Psoas muscle (tissue), 8 donors: ENCODE results near the gene EME1. TPM values are rescaled to one million over a fixed set of nuclear protein-coding genes. Genes with fewer than 3 reads are reported as not detected.

ENCODE experiments used
- ATAC-seq, 4 donors: fragments of 200-7000 bp; cut with Tn5 transposase; one replicate each; pipeline ENCODE4 v1.9.1; 2020; ENCODE audit warnings: moderate library complexity in 3 of 4, mild to moderate bottlenecking in 2 of 4
- DNase-seq, 2 donors: peaks; one replicate each; pipeline ENCODE4 v3.0.0-alpha.2; 2020
- H3K27ac ChIP-seq: fragments of 200-600 bp; one replicate; pipeline ENCODE4 v1.8.0; 2022
- H3K27me3 ChIP-seq, 3 donors: fragments of 200-600 bp in 1 of 3; one replicate each; pipeline versions ENCODE4 v1.6.1 to v1.8.0; 2013 to 2022; ENCODE audit warnings: low read length in 2 of 3, mild to moderate bottlenecking in 2 of 3, moderate library complexity in 1 of 3; ENCODE audit not compliant: insufficient read depth in 3 of 3
- H3K36me3 ChIP-seq, 2 donors: fragments of 200-600 bp in 1 of 2; one replicate each; pipeline versions ENCODE4 v1.6.1 to v1.8.0; 2013 to 2022; ENCODE audit warnings: low read depth in 1 of 2, mild to moderate bottlenecking in 1 of 2, moderate library complexity in 1 of 2; ENCODE audit not compliant: insufficient read depth in 1 of 2
- H3K4me1 ChIP-seq: fragments of 200-600 bp; one replicate; pipeline ENCODE4 v1.8.0; 2022
- H3K4me3 ChIP-seq: fragments of 200-600 bp; one replicate; pipeline ENCODE4 v1.8.0; 2022; ENCODE audit warnings: mild to moderate bottlenecking
- H3K9me3 ChIP-seq: fragments of 200-600 bp; one replicate; pipeline ENCODE4 v1.8.0; 2022
- CTCF ChIP-seq: fragments of 200-600 bp; IDR thresholded peaks from one replicate; pipeline ENCODE4 v1.8.0; 2022; ENCODE audit warnings: antibody characterized with exemption
- WGBS, 3 donors: extraction: QIAGEN DNeasy Blood & Tissue Kit; methylation state at CpG; one replicate each; pipeline versions ENCODE4 v1.1.6 to v1.1.7; 2013; 5-methylcytosine and 5-hydroxymethylcytosine counted together
- intact Hi-C, 2 donors: fragments of 100-400 bp; cut with DNase I; formaldehyde crosslinking; loops; one replicate each; pipeline versions ENCODE4 v1.11.0 to v1.14.2; 2022
- polyA plus RNA-seq, 3 donors: library from polyadenylated mRNA; stranded (reverse); fragments of 200-250 nt; gene quantifications; one replicate each; pipeline ENCODE4 v1.2.3, GENCODE V29; 2013
- total RNA-seq, 4 donors: library from RNA; stranded (reverse); fragmentation: NEBNext Ultra II Directional in 2 of 4; extraction: Animal tissue kit (Norgen Biotek cat#: 25700) in 2 of 4; gene quantifications; one replicate each; pipeline versions ENCODE4 v1.2.1 to v1.2.4, GENCODE V29; 2021 to 2023
- donor health status: healthy with polysubstance abuse.
- donor health status: DM: no; HTN: no; CAD: no; lungs with moderate emphysema.
- donor health status: Bipolar disorder and iron deficiency.
- donor health status: healthy.
- donor health status: DM: yes; HTN: yes; CAD: no.
- donor health status: DM: no; HTN: no; CAD: no.
- donor health status: DM: no; HTN: no; CAD: no.
- donor health status: DM: yes; HTN: yes; CAD: no.

The EME1 gene
- total and polyA plus RNA-seq, 7 donors = 0.06 to 0.39 (median 0.29) TPM; not detected in 2

GRCh38 chr17:50354776-50355175 is 18.3 kb upstream of the EME1 start:
- Histone ChIP-seq H3K9me3 (no peaks in the 10 kb centered on the region), H3K27ac (no peak overlapping the region), H3K4me1 (no peaks in the 10 kb centered on the region), H3K27me3 (no peaks in the 10 kb centered on the region), H3K4me3 (no peak overlapping the region), H3K36me3 (peaks cover 0 to 60% of the 10 kb centered on the region in 2 donors)
- DNase-seq (no peak), ATAC-seq (no peak)
- WGBS, 3 donors = 90 to 97% (median 93%) methylated on average over 13 of the region's 13 CpGs
- intact Hi-C loops = no loop called here
- no peak for TF ChIP-seq CTCF

- Histone ChIP-seq H3K9me3 (no peaks in the 10 kb centered on the region), H3K4me1 (no peaks in the 10 kb centered on the region), H3K36me3 (peaks cover 0 to 64% of the 10 kb centered on the region in 2 donors), H3K4me3 (no peak overlapping the region), H3K27ac (no peak overlapping the region), H3K27me3 (no peaks in the 10 kb centered on the region)
- TF ChIP-seq CTCF = no peak
- DNase-seq (no peak), ATAC-seq (no peak)
- 70 to 78% (median 75%) methylated on average over 4 of the region's 4 CpGs for WGBS, 3 donors
- intact Hi-C loops = no loop called here
Measured at GRCh38 chr17:50355336-50355700, 17.7 kb upstream of the EME1 start.

DNA sequence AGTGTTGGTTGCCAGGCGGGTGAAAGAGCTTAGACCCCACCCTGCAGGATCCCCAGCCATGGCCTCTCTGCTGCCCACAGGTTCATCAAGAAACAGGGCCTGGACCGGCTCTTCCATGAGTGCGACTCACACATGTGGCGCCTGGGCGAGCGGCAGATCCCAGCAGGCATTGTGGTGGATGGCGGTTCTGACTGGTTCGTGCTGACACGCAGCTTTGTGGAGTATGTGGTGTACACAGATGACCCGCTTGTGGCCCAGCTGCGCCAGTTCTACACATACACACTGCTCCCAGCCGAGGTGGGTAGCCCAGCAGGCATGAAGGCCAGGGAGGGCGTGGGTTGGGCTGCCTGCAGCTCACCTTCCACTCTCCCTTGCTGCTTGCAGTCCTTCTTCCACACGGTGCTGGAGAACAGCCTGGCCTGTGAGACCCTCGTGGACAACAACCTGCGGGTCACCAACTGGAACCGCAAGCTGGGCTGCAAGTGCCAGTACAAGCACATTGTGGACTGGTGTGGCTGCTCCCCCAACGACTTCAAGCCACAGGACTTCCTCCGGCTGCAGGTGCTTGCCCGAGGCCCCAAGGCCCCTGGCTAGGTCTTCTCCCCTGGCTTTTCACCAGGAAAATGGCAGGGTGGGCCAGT is 17.2 kb upstream of the EME1 start:
- no peaks in the 10 kb centered on the region for H3K4me1 ChIP-seq
- TF ChIP-seq CTCF = no peak
- ATAC-seq = no peak
- no peak overlapping the region for H3K4me3 ChIP-seq
- peaks cover 0 to 68% of the 10 kb centered on the region in 2 donors for H3K36me3 ChIP-seq
- intact Hi-C loops = no loop called here
- no peak for DNase-seq
- H3K9me3 ChIP-seq = no peaks in the 10 kb centered on the region
- 90 to 91% (median 90%) methylated on average over 19 to 20 of the region's 20 CpGs for WGBS, 3 donors
- H3K27me3 ChIP-seq = no peaks in the 10 kb centered on the region
- H3K27ac ChIP-seq = no peak overlapping the region

- peaks cover 0 to 68% of the 10 kb centered on the region in 2 donors for H3K36me3 ChIP-seq
- no peak overlapping the region for H3K27ac ChIP-seq
- no peak overlapping the region for H3K4me3 ChIP-seq
- DNase-seq (no peak), ATAC-seq (no peak)
- H3K27me3 ChIP-seq = no peaks in the 10 kb centered on the region
- intact Hi-C loops = no loop called here
- H3K4me1 ChIP-seq = no peaks in the 10 kb centered on the region
- no peaks in the 10 kb centered on the region for H3K9me3 ChIP-seq
- 85 to 95% (median 91%) methylated on average over 11 to 12 of the region's 12 CpGs for WGBS, 3 donors
- TF ChIP-seq CTCF = no peak
Measured at GRCh38 chr17:50356418-50356817, 16.6 kb upstream of the EME1 start.
